Subcutaneous preadipocyte (primary cell): ENCODE measurements around the gene HRH4. TPM values are rescaled to one million over a fixed set of nuclear protein-coding genes. Genes with fewer than 3 reads are reported as not detected.

Experiments
- small RNA-seq: library from RNA; depleted of rRNA; stranded (forward); fragments of <200 nt; gene quantifications from one replicate; pipeline ENCODE3, GENCODE V24; 2012
- total RNA-seq: library from RNA; depleted of rRNA; stranded (reverse); fragments of >200 nt; gene quantifications from 2 replicates; pipeline ENCODE4 v1.2.3, GENCODE V29; 2012

Gene HRH4
- total RNA-seq: under 0.01 TPM in 1 of 2 replicates, not detected in the other

GRCh38 chr18:24460388-24460787 lies at the start of gene HRH4:
Gene HRH4, plus strand, starts transcription at chr18:24460637. Its CDS starts 92 bp downstream, at chr18:24460729.

DNA sequence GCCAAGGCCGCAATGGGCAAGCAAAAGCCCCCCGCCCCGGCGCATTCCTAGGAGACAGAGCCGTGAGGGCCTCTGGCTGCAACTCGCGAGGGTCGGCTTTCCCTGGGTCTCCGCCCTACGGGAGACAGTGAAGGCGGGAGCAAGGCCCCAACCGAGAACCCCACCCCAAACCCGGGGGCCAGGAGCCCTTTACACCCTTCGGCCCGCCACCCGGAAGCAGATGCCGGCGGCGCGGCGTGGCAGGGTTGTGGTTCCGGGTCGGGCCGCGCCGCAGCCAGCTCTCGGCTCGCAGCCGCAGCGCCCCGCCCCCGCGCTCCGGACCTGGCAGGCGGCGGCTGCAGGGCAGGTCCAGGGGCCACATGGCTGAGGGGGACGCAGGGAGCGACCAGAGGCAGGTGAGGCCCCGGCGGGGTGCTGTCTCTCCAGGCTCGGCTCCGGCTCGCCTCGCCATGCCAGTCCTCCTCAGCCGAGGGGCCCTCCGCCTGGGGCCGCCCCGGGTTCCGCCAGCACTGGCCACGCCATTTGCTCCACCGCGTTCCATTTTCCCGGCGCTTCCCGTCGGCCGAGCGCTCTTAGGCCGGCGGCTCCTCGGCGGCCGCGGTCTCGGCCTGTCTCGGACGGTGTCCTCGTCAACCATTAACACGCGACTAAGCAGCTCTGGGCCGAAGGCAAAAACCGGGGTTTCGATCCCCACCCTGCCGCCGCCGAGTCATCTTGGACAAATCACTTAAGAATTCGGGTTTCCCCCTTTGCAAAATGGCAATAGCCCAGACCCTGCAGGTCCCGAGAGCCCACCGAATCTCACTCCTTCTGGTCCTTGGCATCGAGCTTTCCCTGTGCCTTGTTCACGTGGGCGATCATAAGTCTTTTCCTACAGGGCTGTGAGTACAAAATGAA lies 33.8 kb upstream of the HRH4 start, which contains the start of gene IMPACT:
IMPACT (plus strand) TSS at position 273 of the 897 bp plus-strand sequence; CDS start at position 360, 87 bp downstream.

Small RNA genes lying within 50 kb of the gene (small RNA-seq; reads per million reads assigned to genes)
- gene RF00019: not detected

Other genes starting within 250 kb of the HRH4 start
- 46.1 and 48.1 TPM in 2 replicates for gene OSBPL1A, start 62.8 kb upstream of the HRH4 start, total RNA-seq
- gene IMPACT, start 34.0 kb upstream of the HRH4 start, total RNA-seq: 23.1 and 24.6 TPM in 2 replicates